Vagina (tissue), 2 donors: ENCODE measurements around the gene DEGS1. TPM values are rescaled to one million over a fixed set of nuclear protein-coding genes. Genes with fewer than 3 reads are reported as not detected.

Experiments used
- DNase-seq, 2 donors: peaks; one replicate each; pipeline ENCODE4 v3.0.0-alpha.2; 2017; ENCODE audit errors: extremely low spot score in 2 of 2
- H3K27ac ChIP-seq: fragments of 200-600 bp; sonication (generic); one replicate; pipeline ENCODE4 v1.5.1; 2019
- H3K27me3 ChIP-seq: fragments of 200-600 bp; sonication (generic); one replicate; pipeline ENCODE4 v1.5.1; 2019
- H3K36me3 ChIP-seq, 2 donors: fragments of 200-600 bp; sonication (generic); one replicate each; pipeline ENCODE4 v1.5.1; 2017 to 2019
- H3K4me1 ChIP-seq: fragments of 200-600 bp; sonication (generic); one replicate; pipeline ENCODE4 v1.5.1; 2019
- H3K4me3 ChIP-seq, 2 donors: fragments of 200-600 bp; sonication (generic); 1 replicate in 1 of 2; 2 replicates in 1 of 2; pipeline ENCODE4 v1.5.1; 2016 to 2019
- H3K9me3 ChIP-seq: fragments of 200-600 bp; sonication (generic); one replicate; pipeline ENCODE4 v1.5.1; 2019
- POLR2A ChIP-seq, 2 donors: fragments of 450-650 bp; IDR thresholded peaks; one replicate each; pipeline ENCODE4 v1.6.1; 2017; ENCODE audit warnings: antibody characterized with exemption in 2 of 2, mild to moderate bottlenecking in 2 of 2, moderate library complexity in 2 of 2
- POLR2AphosphoS5 ChIP-seq, 2 donors: sonication (generic); formaldehyde crosslinking; IDR thresholded peaks; one replicate each; pipeline ENCODE4 v1.9.0; 2017; ENCODE audit warnings: antibody characterized with exemption in 2 of 2, mild to moderate bottlenecking in 2 of 2, low read depth in 1 of 2; ENCODE audit not compliant: insufficient read depth in 1 of 2
- intact Hi-C: fragments of 100-400 bp; cut with DNase I; formaldehyde crosslinking; loops from one replicate; pipeline ENCODE4 v1.15.1; 2023
- total RNA-seq: library from RNA; depleted of rRNA; stranded (reverse); fragments of >200 nt; gene quantifications from one replicate; pipeline ENCODE4 v1.2.3, GENCODE V29; 2016
- TF ChIP-seq, protein P1 (sequence below), 3 experiments: fragments of 450-650 bp in 2 of 3; fragments of 200-600 bp in 1 of 3; sonication (generic) in 1 of 3; IDR thresholded peaks; one replicate each; pipeline ENCODE4 v1.5.1; 2017 to 2019; ENCODE audit warnings: antibody characterized with exemption in 3 of 3, mild to moderate bottlenecking in 2 of 3, moderate library complexity in 2 of 3

Gene DEGS1
- total RNA-seq, 1 donor from 2014 or later, result 130 TPM

DNA sequence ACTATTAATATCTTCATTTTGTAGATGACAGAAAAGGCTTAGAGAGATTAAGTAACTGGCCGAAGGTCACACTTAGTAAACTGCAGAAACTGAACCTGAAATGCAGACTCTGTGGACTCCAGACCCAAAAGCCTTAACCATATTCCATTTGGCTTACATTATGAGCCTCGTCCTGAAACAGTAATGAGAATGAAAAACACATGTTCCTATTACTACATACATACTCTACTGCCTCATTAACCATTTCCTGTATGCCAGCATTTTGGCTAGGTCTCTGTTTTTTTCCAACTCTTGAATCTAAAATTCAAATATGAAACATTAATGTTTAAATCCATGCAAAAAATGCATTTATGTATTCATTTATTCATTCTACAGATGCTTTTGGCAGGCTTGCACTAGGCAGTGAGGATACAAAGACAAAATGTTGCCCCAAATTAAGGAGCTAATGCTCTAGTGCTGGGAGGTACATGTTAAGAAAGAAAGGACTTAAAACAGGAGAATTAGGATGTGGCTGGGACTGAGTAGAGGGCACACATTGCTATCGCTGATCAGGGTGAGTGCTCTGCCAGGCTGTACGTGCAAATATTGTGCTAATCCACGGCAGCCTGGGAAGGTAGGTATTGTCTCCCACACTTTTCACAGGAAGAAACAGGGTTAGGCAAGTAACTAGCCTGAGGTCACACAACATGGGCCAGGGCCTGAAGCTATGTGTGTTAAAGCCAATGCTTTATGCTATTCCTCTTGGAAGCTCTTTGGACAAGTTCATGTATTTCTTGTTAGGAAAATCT, 14.0 kb downstream of the DEGS1 start:
- DNase-seq, result no peak
- no peak overlapping the region for H3K4me3 ChIP-seq
- no peaks in the 10 kb centered on the region for H3K27me3 ChIP-seq
- no peaks in the 10 kb centered on the region for H3K9me3 ChIP-seq
- TF ChIP-seq POLR2A (IDR thresholded peaks at IDR 0.05), result no peak
- no peak for TF ChIP-seq POLR2AphosphoS5 (IDR thresholded peaks at IDR 0.05; ENCODE audit: insufficient read depth in 1 of 2, low read depth in 1 of 2)
- TF ChIP-seq, protein P1, sequence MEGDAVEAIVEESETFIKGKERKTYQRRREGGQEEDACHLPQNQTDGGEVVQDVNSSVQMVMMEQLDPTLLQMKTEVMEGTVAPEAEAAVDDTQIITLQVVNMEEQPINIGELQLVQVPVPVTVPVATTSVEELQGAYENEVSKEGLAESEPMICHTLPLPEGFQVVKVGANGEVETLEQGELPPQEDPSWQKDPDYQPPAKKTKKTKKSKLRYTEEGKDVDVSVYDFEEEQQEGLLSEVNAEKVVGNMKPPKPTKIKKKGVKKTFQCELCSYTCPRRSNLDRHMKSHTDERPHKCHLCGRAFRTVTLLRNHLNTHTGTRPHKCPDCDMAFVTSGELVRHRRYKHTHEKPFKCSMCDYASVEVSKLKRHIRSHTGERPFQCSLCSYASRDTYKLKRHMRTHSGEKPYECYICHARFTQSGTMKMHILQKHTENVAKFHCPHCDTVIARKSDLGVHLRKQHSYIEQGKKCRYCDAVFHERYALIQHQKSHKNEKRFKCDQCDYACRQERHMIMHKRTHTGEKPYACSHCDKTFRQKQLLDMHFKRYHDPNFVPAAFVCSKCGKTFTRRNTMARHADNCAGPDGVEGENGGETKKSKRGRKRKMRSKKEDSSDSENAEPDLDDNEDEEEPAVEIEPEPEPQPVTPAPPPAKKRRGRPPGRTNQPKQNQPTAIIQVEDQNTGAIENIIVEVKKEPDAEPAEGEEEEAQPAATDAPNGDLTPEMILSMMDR (IDR thresholded peaks at IDR 0.05), result no peak
- peaks cover 0 to 16% of the 10 kb centered on the region in 2 donors for H3K36me3 ChIP-seq
- H3K4me1 ChIP-seq, result peaks cover 23% of the 10 kb centered on the region
- intact Hi-C loops, result no loop called here
- H3K27ac ChIP-seq, result no peak overlapping the region

GRCh38 chr1:224198572-224198971, 15.5 kb downstream of the DEGS1 start:
- DNase-seq, result no peak
- intact Hi-C loops, result no loop called here
- Histone ChIP-seq H3K27ac (no peak overlapping the region), H3K36me3 (peaks cover 0 to 3% of the 10 kb centered on the region in 2 donors), H3K9me3 (no peaks in the 10 kb centered on the region), H3K27me3 (no peaks in the 10 kb centered on the region), H3K4me1 (peaks cover 23% of the 10 kb centered on the region), H3K4me3 (no peak overlapping the region)
- TF ChIP-seq, protein P1 (IDR thresholded peaks at IDR 0.05), result no peak
- TF ChIP-seq POLR2AphosphoS5 (IDR thresholded peaks at IDR 0.05; ENCODE audit: insufficient read depth in 1 of 2, low read depth in 1 of 2), result peak in 1 of 2 donors; percentile 49
- TF ChIP-seq POLR2A (IDR thresholded peaks at IDR 0.05), result no peak

GRCh38 chr1:224199679-224200078, 16.6 kb downstream of the DEGS1 start:
- no peak for DNase-seq
- H3K27ac ChIP-seq, result no peak overlapping the region
- H3K9me3 ChIP-seq, result no peaks in the 10 kb centered on the region
- no peak overlapping the region for H3K4me3 ChIP-seq
- H3K27me3 ChIP-seq, result no peaks in the 10 kb centered on the region
- intact Hi-C loops, result no loop called here
- H3K4me1 ChIP-seq, result peaks cover 31% of the 10 kb centered on the region
- no peaks in the 10 kb centered on the region for H3K36me3 ChIP-seq
- TF ChIP-seq, protein P1 (IDR thresholded peaks at IDR 0.05), result no peak
- TF ChIP-seq POLR2A (IDR thresholded peaks at IDR 0.05) (no peak), POLR2AphosphoS5 (IDR thresholded peaks at IDR 0.05; ENCODE audit: insufficient read depth in 1 of 2, low read depth in 1 of 2) (no peak)

GRCh38 chr1:224201383-224201782, 18.3 kb downstream of the DEGS1 start:
- intact Hi-C loops, result no loop called here
- Histone ChIP-seq H3K4me1 (peaks cover 44% of the 10 kb centered on the region), H3K9me3 (no peaks in the 10 kb centered on the region), H3K4me3 (no peak overlapping the region), H3K36me3 (no peaks in the 10 kb centered on the region), H3K27me3 (no peaks in the 10 kb centered on the region), H3K27ac (no peak overlapping the region)
- DNase-seq, result no peak
- no peak for TF ChIP-seq POLR2AphosphoS5 (IDR thresholded peaks at IDR 0.05; ENCODE audit: insufficient read depth in 1 of 2, low read depth in 1 of 2)
- TF ChIP-seq, protein P1 (IDR thresholded peaks at IDR 0.05), result no peak
- no peak for TF ChIP-seq POLR2A (IDR thresholded peaks at IDR 0.05)

- Histone ChIP-seq H3K4me3 (no peak overlapping the region), H3K27ac (no peak overlapping the region), H3K27me3 (no peaks in the 10 kb centered on the region), H3K4me1 (peaks cover 41% of the 10 kb centered on the region), H3K9me3 (no peaks in the 10 kb centered on the region), H3K36me3 (no peaks in the 10 kb centered on the region)
- intact Hi-C loops, result no loop called here
- TF ChIP-seq, protein P1 (IDR thresholded peaks at IDR 0.05), result no peak
- TF ChIP-seq POLR2A (IDR thresholded peaks at IDR 0.05), result no peak
- no peak for DNase-seq
These were observed 18.8 kb downstream of the DEGS1 start for GRCh38 chr1:224201853-224202252.
